Tibial nerve (tissue), 3 donors: ENCODE data around the gene RNF151.

Experiments
- CTCF ChIP-seq, 5 experiments: fragments of 200-600 bp in 3 of 5; fragments of 450-650 bp in 2 of 5; sonication (generic) in 3 of 5; IDR thresholded peaks; one replicate each; pipeline ENCODE4 v1.5.1; 2016 to 2019; ENCODE audit warnings: antibody characterized with exemption in 5 of 5, mild to moderate bottlenecking in 3 of 5, moderate library complexity in 2 of 5
- POLR2A ChIP-seq, 2 donors: fragments of 450-650 bp; IDR thresholded peaks; one replicate each; pipeline ENCODE4 v1.6.1; 2017; ENCODE audit warnings: antibody characterized with exemption in 2 of 2, mild to moderate bottlenecking in 2 of 2, moderate library complexity in 2 of 2

- TF ChIP-seq CTCF (IDR thresholded peaks at IDR 0.05) (no peak), POLR2A (IDR thresholded peaks at IDR 0.05) (no peak)
Observed at GRCh38 chr16:1980030-1980769, 13.5 kb downstream of the RNF151 start.
